ENCODE data around the gene PAIP1. TPM values are rescaled to one million over a fixed set of nuclear protein-coding genes. Genes with fewer than 3 reads are reported as not detected.

Gene PAIP1
- total RNA-seq, 3 donors from 2014 or later (not counting 1 experiment from before 2014, with no cell fraction given): 22.4 to 35.1 (median 29.2) TPM

- no peak overlapping the region for H3K4me3 Mint-ChIP-seq
- no peak overlapping the region for H3K27ac Mint-ChIP-seq
- H3K9me3 ChIP-seq (ENCODE audit: control insufficient read depth, insufficient read depth, low read length): no peaks in the 10 kb centered on the region
- no peaks in the 10 kb centered on the region for H3K27me3 ChIP-seq (ENCODE audit: control insufficient read depth, insufficient read depth, low read length)
- intact Hi-C loops (cut with micrococcal nuclease): no loop called here
- H3K36me3 Mint-ChIP-seq: peaks cover 7% of the 10 kb centered on the region
- no peaks in the 10 kb centered on the region for H3K9me3 Mint-ChIP-seq
- peaks cover 6 to 9% of the 10 kb centered on the region in 2 donors for H3K4me1 Mint-ChIP-seq
- DNase-seq: no peak
- no peak for TF ChIP-seq CTCF (IDR thresholded peaks at IDR 0.05)
- ATAC-seq: no peak
- H3K27ac ChIP-seq (ENCODE audit: low read length): no peak overlapping the region
- H3K4me3 ChIP-seq (ENCODE audit: low read length): no peak overlapping the region
- no peaks in the 10 kb centered on the region for H3K4me1 ChIP-seq (ENCODE audit: control insufficient read depth, insufficient read depth, low read length)
- H3K27me3 Mint-ChIP-seq (ENCODE audit: low read depth in 2 of 2): no peaks in the 10 kb centered on the region
- H3K36me3 ChIP-seq (ENCODE audit: control insufficient read depth, insufficient read depth, low read length): no peaks in the 10 kb centered on the region
These were observed 35.5 kb upstream of the PAIP1 start for GRCh38 chr5:43592363-43592762.

- peaks cover 7% of the 10 kb centered on the region for H3K36me3 Mint-ChIP-seq
- intact Hi-C loops (cut with micrococcal nuclease): no loop called here
- peaks cover 6 to 9% of the 10 kb centered on the region in 2 donors for H3K4me1 Mint-ChIP-seq
- no peak overlapping the region for H3K27ac Mint-ChIP-seq
- Histone ChIP-seq H3K9me3 (ENCODE audit: control insufficient read depth, insufficient read depth, low read length) (no peaks in the 10 kb centered on the region), H3K36me3 (ENCODE audit: control insufficient read depth, insufficient read depth, low read length) (no peaks in the 10 kb centered on the region), H3K27me3 (ENCODE audit: control insufficient read depth, insufficient read depth, low read length) (no peaks in the 10 kb centered on the region), H3K4me1 (ENCODE audit: control insufficient read depth, insufficient read depth, low read length) (no peaks in the 10 kb centered on the region), H3K27ac (ENCODE audit: low read length) (no peak overlapping the region), H3K4me3 (ENCODE audit: low read length) (no peak overlapping the region)
- H3K9me3 Mint-ChIP-seq: no peaks in the 10 kb centered on the region
- no peak overlapping the region for H3K4me3 Mint-ChIP-seq
- ATAC-seq: no peak
- DNase-seq: no peak
- no peaks in the 10 kb centered on the region for H3K27me3 Mint-ChIP-seq (ENCODE audit: low read depth in 2 of 2)
- no peak for TF ChIP-seq CTCF (IDR thresholded peaks at IDR 0.05)
These were observed 33.8 kb upstream of the PAIP1 start for GRCh38 chr5:43590700-43591099.

GRCh38 chr5:43589310-43589709 lies 32.4 kb upstream of the PAIP1 start:
- TF ChIP-seq CTCF (IDR thresholded peaks at IDR 0.05): no peak
- H3K27me3 ChIP-seq (ENCODE audit: control insufficient read depth, insufficient read depth, low read length): no peaks in the 10 kb centered on the region
- no peaks in the 10 kb centered on the region for H3K9me3 ChIP-seq (ENCODE audit: control insufficient read depth, insufficient read depth, low read length)
- 94% methylated on average over 1 of the region's 1 CpG for WGBS (ENCODE audit: insufficient coverage)
- no peak overlapping the region for H3K4me3 ChIP-seq (ENCODE audit: low read length)
- DNase-seq: no peak
- peaks cover 7% of the 10 kb centered on the region for H3K36me3 Mint-ChIP-seq
- no peak for ATAC-seq
- no peak overlapping the region for H3K27ac ChIP-seq (ENCODE audit: low read length)
- no peak overlapping the region for H3K27ac Mint-ChIP-seq
- intact Hi-C loops (cut with micrococcal nuclease): no loop called here
- H3K4me3 Mint-ChIP-seq: no peak overlapping the region
- H3K4me1 ChIP-seq (ENCODE audit: control insufficient read depth, insufficient read depth, low read length): no peaks in the 10 kb centered on the region
- H3K27me3 Mint-ChIP-seq (ENCODE audit: low read depth in 2 of 2): no peaks in the 10 kb centered on the region
- H3K9me3 Mint-ChIP-seq: no peaks in the 10 kb centered on the region
- H3K36me3 ChIP-seq (ENCODE audit: control insufficient read depth, insufficient read depth, low read length): no peaks in the 10 kb centered on the region
- peaks cover 6 to 9% of the 10 kb centered on the region in 2 donors for H3K4me1 Mint-ChIP-seq

- Mint-ChIP-seq H3K4me3 (no peak overlapping the region), H3K9me3 (no peaks in the 10 kb centered on the region), H3K27me3 (ENCODE audit: low read depth in 2 of 2) (no peaks in the 10 kb centered on the region), H3K36me3 (peaks cover 7% of the 10 kb centered on the region), H3K27ac (no peak overlapping the region), H3K4me1 (peaks cover 6 to 9% of the 10 kb centered on the region in 2 donors)
- ATAC-seq (no peak), DNase-seq (no peak)
- H3K36me3 ChIP-seq (ENCODE audit: control insufficient read depth, insufficient read depth, low read length): no peaks in the 10 kb centered on the region
- TF ChIP-seq CTCF (IDR thresholded peaks at IDR 0.05): no peak
- H3K9me3 ChIP-seq (ENCODE audit: control insufficient read depth, insufficient read depth, low read length): no peaks in the 10 kb centered on the region
- intact Hi-C loops (cut with micrococcal nuclease): no loop called here
- no peak overlapping the region for H3K27ac ChIP-seq (ENCODE audit: low read length)
- H3K4me3 ChIP-seq (ENCODE audit: low read length): no peak overlapping the region
- no peaks in the 10 kb centered on the region for H3K27me3 ChIP-seq (ENCODE audit: control insufficient read depth, insufficient read depth, low read length)
- H3K4me1 ChIP-seq (ENCODE audit: control insufficient read depth, insufficient read depth, low read length): no peaks in the 10 kb centered on the region
- whole genome bisulfite sequencing (ENCODE audit: insufficient coverage): 86% methylated on average over 1 of the region's 1 CpG
These were observed 32.0 kb upstream of the PAIP1 start for GRCh38 chr5:43588842-43589241.

Measured in natural killer cell (primary cell).